DMS114 treated with DMSO at 0.1 percent for 48 hours (cell line): Measurements from ENCODE around the gene CORO1C.
"Not testable (repeated sequence)": the region's sequence is repeated elsewhere in the genome, so short reads cannot be mapped to it uniquely, and the experiment has no call there.

ENCODE experiments used
- DNase-seq: peaks from one replicate; lab custom pipeline; 2025; ENCODE audit not compliant: unreplicated experiment; lab: John Stamatoyannopoulos, UW

Gene CORO1C

DNA sequence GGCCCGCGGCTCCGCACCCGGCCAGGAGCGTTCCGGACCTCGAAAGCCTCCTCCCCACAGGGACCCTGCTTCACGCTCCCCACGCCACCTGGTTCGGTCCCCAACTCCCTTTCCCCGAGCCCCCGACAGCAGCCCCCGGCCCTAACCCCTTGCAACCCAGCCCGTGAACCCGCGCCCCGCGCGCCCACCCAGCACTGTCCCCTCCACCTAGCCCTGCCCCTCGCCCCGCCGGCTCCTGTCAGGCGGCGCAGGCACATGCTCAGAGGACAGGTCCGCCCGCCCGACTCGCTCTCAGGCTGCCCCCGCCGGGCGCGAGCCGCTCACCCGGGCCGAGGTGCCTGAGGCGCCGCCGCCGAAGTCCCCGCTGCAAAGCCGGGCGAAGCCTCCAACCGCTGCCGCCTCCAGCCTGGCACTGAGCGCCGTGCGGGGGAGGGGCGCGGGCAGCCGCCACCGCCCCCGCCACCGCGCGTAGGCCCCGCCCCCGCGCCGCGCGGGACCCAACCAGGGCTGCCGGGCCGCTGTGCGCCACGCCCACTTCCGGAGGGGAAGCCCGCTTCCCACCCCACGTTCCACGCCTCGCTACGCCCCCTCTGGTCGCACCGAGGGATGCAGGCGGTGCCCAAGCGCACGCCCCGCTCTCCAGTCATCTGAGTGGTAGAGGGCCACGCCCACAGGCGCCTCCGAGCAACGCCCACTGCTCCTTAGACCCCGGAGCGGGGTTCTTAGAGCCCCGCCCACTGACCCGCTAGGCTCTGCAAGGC, at the start of gene CORO1C:
Gene CORO1C (minus strand): TSS at position 414 of the 761 bp plus-strand sequence. CDS start 30,200 bp downstream, outside the sequence.
- DNase-seq, result peak; percentile 89

DNA sequence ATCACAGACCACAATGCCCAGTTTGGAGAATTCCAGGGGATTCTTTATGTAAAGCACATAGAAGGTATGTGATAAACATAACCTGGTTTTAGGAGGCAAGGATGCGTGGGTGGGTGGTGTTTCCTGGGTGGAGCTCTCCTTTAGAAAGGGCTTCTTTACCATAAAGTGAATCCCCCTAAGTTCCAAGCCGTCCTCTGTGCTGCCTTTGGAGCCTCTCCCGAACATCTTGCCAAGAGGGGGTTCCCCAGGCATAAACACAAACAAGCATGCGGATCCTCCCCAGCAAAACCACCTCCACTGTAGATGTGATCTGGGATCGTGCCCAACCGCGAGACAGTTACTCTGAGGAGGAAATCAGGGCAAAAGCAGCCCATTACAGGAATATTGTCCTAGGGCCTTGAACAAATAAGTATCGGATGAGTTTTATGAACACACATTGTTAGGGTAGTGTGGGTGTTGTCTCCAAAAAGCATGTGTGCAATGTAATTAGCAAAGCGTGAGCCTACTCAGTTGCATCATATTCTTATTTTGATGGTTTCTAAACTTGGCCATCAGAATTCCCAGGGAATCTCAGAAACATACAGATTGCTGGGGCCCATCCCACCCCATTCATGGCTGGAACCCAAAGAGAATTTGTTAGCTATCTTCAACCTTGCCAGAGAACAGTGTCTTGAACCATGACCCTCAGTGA, 48.8 kb upstream of the CORO1C start:
- no peak for DNase-seq

DNA sequence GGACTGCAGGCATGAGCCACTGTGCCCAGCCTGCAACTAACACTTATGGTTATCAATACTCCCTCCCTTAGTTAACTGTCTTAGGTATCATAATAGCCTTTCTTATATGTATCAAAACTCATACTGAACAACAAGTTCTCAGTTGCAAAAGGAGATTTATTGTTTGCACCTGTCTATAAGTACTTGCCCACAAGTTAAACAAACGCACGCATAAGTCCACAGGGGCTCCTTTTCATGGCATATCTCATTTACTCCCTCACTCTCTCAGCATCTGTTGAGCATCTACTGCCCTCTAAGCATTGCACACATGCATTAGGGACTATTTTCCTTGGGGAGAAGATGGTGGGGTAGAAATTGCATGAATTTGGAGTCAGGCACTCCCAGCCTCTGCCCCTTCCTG, 46.7 kb upstream of the CORO1C start:
- no peak for DNase-seq

DNA sequence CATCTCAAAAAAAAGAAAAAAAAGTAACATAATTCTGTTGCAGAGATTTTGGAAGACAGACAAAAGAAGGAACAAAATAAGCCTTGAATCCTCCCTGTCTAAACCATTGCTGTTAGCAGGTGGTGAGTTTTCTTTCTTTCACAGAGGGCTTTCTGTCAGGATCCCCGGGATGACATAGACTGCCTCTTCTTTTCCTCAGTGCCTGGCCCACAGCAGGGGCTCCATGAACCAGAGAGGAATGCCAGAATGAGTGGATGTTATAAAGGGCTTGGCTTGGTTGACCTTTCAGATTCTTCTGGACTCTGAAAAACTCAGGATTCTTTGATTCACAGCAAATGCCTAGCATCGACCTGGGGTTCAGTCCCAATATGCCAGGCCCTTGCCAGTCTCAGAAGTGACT, 45.8 kb upstream of the CORO1C start:
- DNase-seq, result no peak

DNA sequence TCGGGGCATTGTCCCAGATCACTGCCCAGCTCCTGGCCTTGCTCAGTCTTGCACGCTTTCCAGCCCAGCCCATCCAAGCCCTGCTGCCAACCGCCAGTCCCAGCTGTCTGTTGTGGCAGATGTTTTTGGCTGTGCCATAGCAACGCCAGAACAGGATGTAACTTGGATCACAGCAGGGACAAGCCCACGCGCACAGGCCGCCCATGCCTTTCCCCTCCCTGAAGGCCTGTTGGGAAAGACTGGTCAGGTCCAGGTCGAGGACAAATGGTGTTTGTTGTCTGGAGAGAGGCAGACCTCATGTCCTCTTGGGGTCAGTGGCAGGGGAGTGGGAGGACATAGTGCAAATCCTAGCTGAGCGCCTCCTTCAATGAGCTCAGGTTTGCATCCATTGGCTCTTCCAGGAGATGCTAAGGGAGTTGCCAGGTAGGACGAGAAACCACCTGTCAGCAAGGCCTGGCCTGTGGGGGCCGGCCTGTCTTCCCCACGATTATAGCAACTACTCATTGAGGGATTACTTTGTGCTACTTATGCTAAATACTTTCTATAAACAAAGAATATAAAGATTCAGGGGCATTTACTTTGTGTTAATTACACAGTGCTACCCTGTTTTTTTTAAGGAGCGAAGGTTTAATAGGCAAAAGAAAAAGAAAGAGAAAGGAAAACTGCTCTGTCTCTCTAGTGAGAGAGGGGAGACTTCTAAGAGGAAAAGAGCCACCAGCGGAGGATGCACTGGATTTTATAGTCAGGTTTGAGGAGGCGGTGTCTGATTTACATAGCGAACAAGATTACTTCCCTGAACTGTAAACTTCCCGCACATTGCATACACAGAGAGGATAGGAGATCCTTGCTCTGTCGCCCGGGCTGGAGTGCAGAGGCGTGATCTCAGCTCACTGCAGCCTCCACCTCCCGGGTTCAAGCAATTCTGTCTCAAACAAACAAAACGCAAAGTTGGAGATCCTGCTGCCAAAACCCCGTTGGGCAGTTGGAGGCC, 42.8 kb upstream of the CORO1C start:
- DNase-seq, result no peak

DNA sequence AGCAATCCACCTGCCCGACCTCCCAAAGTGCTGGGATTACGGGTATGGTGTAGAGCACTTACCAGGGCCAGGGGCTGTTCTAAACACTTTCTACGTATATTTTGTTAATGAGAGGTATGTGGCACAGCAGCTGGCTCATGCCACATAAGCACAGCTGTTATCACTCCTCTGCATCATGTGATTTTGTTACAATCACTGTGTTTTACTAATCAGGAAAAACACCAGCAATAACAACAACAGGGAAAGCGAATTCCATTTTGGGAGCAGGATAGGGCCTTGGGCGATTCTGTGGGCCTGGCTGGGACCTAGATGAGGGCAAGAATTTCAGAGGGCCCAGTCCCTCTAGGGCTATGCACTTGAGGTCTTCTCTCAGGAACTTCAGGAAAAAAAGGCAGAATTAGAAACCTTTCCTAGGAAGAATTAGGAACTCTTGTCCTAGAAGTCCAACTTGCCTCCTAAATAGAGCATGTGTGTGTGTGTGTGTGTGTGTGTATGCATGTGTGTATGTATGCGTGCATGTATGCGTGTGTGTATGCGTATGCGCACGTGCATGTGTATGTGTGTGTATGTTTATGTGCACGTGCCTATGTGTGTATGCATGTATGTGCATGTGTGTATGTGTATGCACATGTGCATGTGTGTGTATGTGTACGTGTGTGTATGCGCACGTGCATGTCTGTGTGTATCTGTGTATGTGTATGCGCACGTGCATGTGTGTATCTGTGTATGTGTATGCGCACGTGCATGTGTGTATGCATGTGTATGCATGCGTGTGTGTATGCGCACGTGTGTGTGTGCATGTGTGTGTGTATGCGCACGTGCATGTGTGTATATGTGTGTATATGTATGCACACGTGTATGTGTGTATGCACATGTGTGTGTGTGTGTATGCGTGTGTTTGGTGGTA, 41.8 kb upstream of the CORO1C start:
- no peak for DNase-seq

DNA sequence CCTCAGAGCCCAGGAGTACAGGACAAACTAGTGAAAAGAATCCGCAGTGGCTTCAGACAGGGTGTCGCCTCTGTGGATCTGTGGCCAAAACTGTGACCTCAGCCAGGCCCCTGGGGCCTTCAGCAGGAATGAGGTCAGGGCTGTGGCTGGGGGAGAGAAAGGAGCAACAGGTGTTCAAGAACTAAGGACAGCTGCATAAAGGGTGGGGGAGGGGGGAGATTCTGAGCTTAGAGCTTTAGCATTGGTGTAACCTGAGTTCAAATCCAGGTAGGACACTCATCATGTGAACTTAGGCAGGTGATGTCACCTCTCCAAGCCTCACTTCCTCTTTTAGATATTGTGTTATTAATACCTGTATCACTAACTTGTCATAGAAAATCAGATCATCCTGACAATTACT, 40.9 kb upstream of the CORO1C start:
- DNase-seq, result no peak

GRCh38 chr12:108771835-108772234, 40.5 kb upstream of the CORO1C start:
- DNase-seq, result not testable (repeated sequence)

GRCh38 chr12:108770963-108771362, 39.6 kb upstream of the CORO1C start:
- DNase-seq, result no peak

DNA sequence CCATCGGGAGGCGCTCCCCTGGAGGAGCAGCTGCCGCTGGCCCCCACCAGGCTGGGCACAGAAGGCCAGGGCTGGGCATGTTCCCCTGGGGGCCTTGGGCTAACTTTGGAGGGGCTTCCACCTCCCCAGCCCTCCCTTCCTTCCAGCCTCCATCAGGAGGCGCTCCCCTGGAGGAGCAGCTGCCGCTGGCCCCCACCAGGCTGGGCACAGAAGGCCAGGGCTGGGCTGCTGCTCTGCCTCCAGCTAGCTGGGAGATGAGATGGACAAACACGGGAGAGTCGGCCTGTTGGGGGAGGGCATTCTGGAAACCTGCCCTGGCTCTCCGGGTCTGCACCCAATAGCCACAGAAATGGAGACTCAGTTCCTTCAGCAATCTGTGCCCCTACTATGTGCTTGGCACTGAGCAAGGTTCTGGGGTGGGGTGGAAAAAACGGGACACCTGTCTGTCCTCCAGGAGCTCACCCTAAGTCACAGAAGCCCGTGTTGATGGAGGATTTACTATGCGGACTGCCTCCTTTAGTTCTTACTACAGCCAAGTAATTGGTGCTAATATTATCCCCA, 39.0 kb upstream of the CORO1C start:
- DNase-seq, result no peak

GRCh38 chr12:108768591-108769500, 37.5 kb upstream of the CORO1C start:
- no peak for DNase-seq

DNA sequence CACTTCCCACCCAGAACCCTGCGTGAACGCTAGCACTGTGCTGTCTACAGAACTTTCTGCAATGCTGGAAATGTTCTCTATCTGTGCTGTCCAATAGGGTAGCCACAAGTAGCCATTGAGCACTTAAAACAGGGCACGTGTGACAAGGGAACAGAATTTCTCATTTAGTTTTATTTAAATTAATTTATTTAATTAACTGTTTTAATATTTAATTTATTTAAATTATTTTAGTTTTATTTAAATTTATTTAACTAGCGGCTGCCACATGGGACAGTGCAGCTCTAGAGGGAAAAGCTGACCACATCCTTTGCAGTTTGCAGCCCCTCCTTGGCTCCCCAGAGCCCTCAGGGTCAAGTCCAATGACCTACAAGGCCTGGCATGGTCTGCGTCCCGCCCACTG, 35.0 kb upstream of the CORO1C start:
- no peak for DNase-seq

GRCh38 chr12:108765289-108765764, 34.0 kb upstream of the CORO1C start:
- no peak for DNase-seq

GRCh38 chr12:108764540-108765288, 33.4 kb upstream of the CORO1C start:
- DNase-seq, result no peak

- no peak for DNase-seq
Measured at GRCh38 chr12:108761226-108761625, 29.9 kb upstream of the CORO1C start.

GRCh38 chr12:108759924-108760323, 28.6 kb upstream of the CORO1C start:
- DNase-seq, result no peak

DNA sequence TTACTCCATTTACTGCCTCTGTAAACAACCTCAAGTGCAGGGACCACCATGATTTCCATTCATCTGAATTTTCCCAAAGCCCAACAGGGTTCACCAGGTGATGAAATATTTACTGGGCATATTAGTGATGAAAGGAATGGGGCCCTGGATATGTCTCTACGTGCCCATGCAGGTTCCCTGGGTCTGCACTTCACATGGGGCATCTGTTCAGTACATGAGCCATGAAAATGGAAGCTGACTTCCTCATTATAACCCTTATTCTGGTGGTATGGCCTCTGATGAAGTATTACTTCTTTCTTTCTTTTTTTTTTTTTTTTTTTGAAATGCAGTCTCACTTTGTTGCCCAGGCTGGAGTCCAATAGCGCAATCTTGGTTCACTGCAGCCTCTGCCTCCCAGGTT, 26.5 kb upstream of the CORO1C start:
- DNase-seq, result no peak

- DNase-seq, result no peak
Measured at GRCh38 chr12:108756421-108756820, 25.1 kb upstream of the CORO1C start.
